ENCODE measurements around the gene SMURF1.

Gene SMURF1

DNA sequence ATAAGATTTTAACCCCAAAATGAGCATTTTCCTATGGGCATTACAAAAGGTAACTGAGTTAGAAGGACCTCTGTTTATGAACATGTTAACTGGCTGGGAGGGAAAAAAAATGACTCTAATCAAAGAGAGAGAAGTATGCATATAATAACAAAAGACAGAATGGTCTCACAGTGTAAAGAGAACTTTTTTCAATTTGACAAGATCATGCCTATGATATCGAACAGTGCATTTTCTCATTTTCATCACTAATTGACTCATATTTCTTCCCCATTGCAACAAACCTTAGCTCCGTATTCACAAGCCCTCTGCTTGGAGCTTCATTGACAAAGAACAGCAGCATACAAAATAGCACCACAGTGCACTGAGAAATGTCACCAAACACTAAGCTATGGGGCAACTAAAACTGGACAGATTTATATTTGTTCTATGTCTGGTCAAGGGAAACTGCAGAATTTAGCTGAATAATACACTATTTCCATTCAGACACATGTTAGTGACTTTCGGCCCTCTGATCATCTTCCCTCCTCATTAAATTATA lies 45.6 kb downstream of the SMURF1 start:
- no peak for DNase-seq (ENCODE audit: low read depth)

DNA sequence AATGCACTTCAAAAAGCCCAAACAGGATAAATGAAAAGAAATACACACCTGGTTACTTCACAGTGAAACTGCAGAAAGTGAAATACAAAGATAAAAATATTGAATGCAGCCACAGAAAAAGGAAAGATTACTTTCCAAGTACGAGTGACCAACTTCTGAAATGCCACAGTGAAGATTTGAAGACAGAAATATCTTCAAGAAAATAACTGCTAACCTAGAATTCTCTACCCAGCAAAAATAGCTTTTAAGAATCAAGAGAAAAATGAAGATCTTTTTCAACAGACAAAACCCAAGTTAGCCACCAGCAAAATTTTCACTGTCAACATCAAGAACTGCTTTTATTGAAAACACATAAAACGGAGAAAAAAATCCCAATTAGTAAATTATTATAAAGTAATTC lies 46.2 kb downstream of the SMURF1 start:
- DNase-seq (ENCODE audit: low read depth): no peak

DNA sequence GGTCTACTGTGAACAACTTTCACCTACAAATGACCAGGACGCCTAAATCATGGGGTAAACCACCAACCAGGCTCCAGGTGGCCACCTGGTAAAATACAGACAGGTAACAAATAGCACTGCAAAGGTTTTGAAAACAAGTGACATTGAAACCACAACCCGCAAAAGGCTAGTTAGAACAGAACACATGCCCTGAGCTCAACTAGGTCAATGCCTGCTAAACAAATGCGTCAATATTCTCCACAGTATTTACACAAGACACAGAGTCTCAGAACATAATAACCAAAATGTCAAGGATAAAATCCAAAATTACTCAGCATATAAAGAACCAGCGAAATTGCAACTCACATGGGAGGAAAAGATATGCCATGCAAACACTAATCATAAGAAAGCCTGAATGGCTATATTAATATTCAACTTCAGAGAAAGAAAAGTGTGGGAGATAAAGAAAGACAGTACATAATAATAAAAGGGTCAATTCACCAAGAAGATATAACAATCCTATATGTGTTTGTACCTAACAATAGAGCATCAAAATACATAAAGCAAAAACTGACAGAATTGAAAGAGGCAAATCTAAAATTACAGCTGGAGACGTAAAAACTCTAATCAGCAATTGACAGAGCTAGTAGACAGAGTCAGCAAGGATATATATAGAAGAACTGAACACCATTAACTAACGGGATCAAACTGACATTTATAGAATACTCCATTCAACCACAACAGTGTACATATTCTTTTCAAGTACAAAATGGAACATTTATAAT lies 47.6 kb downstream of the SMURF1 start:
- no peak for DNase-seq (ENCODE audit: low read depth)

DNA sequence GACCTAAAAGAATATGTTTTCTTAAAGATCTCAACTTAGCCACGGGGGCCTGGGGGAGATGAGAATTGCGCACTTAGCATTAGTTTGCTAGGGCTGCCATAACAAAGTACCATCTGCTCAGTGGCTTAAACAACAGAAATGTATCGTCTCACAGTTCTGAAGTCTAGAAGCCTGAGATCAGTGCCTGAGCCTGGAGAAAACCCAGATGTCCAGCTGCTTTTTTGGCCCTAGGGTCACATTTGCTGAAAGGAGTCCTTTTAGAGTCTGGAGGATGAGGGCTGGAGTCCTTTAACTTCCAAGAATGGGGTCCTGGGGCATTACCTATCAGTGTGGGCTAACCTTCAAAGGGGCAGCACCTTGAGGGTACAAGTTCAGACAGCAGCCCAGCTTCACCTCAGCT lies 48.2 kb downstream of the SMURF1 start:
- DNase-seq (ENCODE audit: low read depth): no peak

DNA sequence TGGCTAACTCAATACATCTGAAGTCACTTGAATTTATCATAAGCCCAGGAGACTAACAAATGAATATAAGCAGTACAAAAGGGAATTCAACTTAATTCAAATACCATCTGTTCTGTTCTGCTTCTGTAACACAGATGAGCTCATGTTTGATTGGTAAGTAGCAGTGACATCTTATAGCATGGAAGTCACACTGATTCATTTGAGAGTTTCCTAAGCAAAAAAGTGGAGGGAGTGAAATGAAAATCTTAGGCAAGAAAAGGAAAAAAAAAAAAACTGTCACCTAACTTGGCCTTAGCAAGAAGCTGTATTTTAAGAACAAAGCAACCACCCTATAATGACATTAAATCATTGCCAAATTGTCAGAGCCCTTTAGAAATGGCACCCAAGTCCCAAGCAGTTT lies 49.5 kb downstream of the SMURF1 start:
- no peak for DNase-seq (ENCODE audit: low read depth)

DNA sequence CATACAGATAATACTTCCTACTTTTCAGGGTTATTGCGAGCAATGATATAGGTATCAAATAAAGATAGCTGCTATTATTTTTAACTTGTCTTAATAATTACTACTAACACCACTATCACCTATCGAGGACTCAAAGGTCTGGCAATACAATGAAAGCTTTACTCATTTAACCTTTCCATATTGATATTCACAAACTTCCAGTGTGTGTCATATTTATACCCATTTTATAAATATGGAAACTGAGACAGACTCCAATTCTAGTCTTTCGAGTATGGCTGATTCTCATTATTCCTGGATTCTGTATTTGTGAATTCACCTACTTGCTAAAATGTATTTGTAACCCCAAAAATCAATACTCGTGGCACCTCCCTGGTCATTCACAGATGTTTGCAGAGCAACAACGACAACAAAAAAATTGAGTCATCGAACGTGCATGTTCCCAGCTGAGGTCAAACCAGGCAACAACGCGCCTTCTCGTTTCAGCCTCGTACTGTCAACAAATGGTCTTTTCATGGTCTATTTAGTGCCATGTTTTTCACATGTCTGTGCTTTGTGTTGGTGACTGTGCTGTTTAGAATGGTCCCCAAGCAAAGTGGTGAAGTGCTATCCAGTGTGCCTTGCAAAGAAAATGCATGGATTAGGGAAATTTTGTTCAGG lies 51.7 kb downstream of the SMURF1 start:
- no peak for DNase-seq (ENCODE audit: low read depth)

DNA sequence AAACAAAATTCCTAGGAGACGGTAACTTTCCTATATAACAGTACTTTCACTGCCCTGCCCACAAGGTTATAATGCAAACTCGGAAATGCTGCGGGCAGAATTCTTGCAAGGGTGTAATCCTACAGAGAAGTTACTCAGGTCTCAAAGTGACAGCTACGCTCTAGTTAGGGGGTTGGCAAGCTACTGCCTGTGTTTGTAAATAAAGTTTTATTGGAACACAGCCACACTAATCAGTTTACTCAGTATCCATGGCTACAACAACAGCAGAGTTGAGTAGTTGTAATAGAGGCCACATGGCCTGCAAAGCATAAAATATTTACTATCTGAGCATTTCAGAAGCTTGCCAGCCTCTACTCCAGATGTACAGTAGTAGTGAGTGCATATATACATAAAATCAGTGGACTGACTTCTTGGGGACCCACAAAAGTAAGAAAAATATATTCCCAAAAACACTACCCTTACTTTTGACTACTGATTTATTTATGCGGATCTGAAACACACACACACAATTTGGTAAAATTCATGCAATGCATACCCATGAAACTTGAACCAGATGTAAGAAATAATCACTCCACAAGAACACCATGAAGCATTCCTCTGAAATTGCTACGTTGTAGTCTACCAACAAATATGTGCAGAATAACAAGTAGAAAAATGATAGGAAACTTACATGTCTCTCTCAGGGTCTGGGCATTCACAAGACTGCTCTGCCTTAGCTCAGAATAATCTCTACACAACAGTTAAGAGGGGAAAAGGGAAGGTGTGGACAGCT lies 53.0 kb downstream of the SMURF1 start:
- DNase-seq (ENCODE audit: low read depth): no peak

DNA sequence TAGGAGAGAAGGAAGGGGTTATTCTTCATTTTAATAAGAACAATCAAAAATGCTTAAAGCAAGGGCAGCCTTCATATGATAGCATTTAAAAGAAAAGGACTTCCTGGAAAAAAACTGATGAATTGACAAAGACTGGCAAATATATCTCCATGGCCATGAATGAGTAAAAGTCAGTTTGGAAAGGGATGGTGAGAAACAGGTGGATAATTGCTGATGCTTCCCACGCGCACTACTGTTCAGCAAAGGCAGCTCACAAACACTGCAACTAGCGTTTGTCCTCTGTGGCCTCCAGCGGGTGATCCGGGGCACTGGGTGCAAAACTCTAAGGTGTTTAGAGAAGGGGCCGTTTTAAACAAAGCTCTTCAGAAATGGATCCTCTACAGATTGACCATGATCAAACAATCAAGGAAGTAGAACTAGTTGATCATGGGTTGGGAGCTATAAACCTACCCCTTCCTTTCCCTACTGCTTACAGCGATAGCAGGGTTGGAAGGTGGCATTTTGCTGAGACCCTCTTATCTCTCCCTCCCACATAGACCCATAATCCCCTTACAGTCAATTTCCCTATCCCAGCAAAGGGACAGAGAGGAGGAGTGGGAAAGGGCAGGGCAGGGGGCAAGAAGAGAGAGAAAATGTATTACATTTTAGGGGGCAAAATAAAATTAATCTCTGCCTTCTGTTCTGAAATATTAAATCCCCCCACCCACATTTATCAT lies 53.8 kb downstream of the SMURF1 start:
- no peak for DNase-seq (ENCODE audit: low read depth)

DNA sequence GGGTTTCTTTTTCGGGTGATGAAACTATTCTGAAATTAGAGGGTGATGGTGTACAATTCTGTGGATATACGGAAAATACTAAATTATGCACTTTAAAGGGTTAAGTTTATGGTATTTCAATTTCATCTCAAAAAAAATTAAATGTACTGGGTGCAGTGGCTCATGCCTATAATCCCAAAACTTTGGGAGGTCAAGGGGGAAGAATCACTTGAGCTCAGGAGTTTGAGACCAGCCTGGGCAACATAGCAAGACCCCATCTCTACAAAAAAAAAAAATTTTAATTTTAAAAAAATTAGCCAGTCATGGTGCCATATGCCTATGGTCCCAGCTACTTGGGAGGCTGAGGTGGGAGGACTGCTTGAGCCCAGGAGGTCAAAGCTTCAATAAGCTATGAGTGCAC lies 57.0 kb downstream of the SMURF1 start:
- no peak for DNase-seq (ENCODE audit: low read depth)

DNA sequence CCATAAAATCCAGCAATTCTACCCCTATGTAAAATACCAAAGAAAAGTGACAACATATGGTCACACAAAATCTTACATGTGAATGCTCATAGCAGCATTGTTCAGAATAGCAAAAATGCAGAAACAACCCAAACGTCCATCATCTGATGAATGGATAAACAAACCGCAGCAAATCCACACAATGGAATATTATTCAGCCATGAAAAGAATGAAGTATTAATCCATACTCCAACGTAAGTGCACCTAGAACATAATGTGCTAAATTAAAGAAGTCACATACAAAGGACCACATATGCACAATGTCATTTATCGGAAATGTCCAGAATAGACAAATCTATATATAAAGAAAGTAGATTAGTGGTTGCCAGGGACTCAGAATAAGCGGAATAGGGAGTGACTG lies 57.4 kb downstream of the SMURF1 start:
- DNase-seq (ENCODE audit: low read depth): no peak

DNA sequence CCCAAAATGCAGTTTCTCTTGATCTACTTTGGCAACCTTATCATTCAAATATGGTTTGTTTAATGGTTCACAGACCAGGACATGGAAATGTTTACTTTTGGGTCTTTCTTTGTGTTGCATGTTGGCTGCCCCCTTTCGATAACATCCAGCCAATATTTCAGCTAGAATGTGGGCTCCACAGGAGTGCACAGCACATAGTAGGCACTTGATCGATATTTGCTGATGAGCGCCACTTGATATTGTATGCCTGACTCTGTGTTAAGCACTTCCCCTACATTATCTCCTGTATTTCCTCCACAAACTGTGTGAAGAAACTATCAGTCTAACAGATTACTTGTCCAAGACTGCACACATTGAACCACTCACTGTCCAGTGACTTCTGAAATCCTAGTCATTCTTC lies 60.2 kb downstream of the SMURF1 start:
- DNase-seq (ENCODE audit: low read depth): no peak

DNA sequence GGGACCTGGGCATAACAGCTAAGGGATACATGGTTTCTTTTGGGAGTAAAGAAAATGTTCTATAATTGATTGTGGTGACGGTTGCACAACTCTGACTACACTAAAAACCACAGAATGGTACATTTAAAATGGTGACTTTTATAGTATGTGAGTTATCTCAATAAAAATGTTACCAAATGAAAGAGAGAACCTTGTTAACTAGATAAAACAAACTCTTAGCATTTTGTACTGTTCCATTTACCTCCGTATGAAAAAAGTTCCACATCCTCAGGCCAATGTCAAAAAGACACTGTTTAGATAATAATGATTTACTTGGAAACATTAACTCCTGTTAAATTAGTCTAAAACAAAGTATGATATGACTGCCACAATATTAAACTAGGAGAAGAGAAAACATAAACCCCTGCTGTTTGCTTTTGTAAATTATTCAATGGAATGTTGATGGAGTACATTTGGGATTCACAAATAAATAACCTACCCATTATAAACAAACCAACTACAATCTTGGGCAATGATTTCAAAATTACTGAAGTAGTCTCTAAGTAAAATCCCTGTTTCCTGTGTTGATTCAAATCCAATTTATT lies 60.7 kb downstream of the SMURF1 start:
- no peak for DNase-seq (ENCODE audit: low read depth)

DNA sequence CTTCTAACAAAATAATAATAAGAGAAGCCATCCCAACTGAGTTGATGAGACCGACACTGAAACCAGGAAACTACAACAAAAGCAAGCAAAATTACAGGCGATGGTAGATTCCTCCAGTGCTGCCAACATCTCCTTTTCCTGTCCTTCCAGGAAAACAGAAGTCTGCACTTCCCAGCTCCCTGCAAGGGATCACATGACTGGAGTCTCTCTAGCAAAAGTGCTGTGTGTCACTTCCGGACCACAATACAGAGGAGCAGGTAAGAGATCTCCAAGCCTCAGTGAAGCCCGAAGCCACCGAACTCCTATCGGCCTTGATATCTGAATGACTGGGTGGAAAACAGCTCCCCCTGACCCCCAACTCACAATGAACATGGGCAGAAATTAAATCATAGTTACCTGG lies 63.2 kb downstream of the SMURF1 start:
- DNase-seq (ENCODE audit: low read depth): no peak

DNA sequence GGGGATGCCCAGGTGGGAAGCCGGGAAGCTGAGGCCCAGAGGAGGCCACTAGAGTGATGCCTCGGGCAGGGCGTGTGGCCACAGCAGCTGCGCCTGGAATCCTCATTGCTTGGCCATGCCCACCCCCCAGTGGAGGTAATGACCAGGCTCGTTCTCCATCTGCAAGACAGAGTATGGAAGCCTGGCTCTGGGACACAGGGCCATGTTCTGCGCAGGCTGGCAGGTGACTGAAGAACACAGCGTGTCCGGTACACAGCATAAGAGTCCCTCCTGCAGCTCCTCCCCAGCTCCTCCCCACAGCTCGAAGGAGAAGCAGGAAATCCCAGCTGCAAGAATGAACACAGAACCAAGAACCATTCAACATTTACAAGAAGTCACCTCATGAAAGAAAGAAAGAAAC lies 64.8 kb downstream of the SMURF1 start:
- DNase-seq (ENCODE audit: low read depth): no peak

DNA sequence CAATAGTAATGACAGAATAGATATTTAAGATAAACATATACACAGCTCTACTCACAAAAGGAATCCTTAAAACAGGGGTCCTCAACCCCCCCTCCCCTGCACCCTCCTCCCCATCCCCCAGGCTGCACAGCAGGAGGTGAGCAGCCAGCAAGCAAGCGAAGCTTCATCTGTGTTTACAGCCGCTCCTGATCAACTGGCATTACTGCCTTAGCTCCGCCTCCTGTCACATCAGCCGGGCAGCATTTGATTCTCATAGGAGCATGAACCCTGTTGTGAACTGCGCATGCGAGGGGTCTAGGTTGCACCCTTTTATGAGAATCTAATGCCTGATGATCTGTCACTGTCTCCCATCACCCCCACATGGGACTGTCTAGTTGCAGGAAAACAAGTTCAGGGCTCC lies 65.5 kb downstream of the SMURF1 start:
- no peak for DNase-seq (ENCODE audit: low read depth)

DNA sequence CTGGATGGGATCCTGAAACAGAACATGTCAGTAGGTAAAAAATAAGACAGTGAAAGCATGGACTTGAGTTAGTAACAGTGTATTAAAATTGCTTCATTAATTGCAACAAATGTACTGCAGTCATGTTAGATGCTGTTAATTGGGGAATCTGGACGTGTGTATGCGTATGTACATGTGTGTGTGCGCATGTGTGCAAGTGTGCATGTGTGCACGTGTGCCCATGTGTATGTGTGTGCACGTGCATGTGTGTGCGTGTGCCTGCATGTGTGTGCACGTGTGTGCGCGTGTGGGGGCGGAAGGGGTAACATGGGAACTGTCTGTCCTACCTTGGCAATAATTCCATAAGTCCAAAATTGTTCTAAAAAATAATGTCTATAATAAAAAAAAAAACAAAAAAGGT lies 67.3 kb downstream of the SMURF1 start:
- DNase-seq (ENCODE audit: low read depth): no peak

DNA sequence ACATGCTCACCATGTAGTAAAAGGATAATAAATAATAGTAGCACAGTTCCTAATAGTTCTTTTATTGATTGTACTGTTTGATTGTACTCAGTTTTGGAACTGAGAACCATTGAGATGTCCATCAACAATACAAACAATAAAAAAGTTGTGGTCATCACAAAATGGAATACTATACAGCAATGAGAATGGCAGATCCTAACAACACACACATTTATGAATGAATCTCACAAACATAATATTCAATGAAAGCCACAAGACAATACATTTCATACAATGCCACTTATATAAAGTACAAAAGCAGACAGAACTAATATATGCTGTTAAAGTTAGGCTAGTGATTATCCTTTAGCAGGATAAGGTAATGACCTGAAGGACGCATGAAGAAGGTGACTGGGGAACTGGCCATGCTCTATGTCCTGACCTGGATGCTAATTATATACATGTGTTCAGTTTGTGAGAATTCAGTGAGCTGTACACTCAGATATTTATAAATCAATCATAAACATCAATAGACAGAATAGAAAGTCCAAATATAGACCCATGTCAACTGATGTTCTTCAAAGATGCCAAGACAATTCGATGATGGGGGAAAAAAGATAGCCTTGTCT lies 70.0 kb downstream of the SMURF1 start:
- DNase-seq (ENCODE audit: low read depth): no peak

DNA sequence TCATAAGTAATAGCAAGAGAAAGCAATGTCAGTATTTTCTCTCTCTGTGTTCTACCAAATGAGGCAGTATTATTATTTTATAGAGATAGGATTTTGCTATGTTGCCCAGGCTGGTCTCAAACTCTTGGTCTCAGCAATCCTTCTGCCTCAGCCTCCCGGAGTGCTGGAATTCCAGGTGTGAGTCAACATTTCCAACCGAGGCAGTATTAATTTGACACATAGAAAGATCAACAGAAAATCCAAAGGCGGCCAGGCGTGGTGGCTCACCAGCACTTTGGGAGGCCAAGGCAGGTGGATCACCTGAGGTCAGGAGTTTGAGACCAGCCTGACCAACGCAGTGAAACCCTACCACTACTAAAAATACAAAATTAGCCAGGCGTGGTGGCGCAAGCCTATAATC lies 71.8 kb downstream of the SMURF1 start:
- no peak for DNase-seq (ENCODE audit: low read depth)

DNA sequence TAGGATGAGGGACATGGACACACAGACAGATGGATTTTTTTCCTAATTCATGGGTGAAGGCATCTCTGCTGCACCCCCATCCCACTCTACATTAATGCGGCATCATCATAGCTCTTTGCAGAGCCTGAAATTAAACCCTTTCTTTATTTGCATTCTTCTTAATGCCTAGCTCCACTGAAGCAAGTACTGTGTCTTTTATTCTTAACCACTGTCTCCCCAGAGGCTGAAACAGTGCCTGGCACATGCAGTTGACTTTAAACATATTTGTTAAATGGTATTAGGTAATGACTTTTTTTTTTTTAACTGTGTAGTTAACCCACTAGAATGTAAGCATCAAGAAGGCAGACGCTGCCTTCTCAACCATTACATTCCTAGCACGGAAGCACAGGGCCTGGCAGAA lies 73.5 kb downstream of the SMURF1 start:
- DNase-seq (ENCODE audit: low read depth): no peak

DNA sequence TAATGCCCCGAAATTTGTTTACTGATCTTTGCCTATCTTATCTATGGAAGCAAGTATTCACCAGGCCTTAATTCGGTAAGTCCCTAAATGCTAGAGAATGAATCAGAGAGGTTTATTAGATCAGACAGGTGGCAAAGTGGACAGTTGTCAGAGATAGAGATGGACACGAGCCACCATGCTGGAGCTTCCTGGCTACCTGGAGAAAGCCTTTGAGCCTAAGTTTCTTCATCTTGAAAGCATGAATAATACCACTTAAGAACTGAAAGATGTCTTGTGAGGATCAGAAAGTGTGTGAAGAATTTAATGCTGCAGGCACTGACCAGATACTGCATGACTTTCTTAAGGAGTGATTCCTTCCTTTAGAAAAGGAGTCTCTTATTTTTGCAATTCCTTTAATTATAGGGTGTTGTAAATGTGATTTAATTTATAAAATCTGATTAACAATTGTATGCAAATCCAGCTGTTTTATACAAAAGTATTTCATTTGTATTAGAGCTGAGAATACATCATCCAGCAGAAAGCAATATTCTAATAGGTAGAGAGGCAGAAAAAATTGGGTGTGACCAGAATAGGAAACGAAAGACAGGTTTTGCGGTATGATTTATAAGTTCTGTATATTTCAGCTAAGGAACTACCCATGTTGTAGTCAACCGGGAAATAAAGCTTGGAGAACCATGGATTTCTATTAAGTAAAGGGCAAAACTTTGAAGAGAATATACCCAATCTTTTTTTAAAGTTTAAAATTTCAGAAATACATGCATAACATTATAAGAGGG lies 82.7 kb downstream of the SMURF1 start:
- DNase-seq (ENCODE audit: low read depth): no peak

DNA sequence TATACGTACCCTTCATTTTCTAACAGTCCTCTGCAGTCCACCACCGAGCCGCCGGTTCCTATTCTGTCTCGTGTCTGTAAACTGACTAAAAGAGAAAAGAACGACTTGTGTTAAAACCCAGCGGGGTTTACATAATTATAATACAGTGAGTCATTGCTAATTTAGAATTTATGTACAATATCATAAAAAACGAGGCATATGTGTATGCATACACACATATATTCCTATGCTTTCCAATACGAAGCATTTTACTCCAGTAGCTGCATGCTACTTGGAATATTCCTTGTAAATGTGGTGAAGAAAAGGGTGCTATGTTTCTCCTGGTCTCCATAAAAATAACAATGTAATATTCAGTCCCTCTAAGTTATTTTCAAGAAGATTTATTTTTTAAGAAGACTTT lies 89.1 kb downstream of the SMURF1 start:
- no peak for DNase-seq (ENCODE audit: low read depth)

Data from stimulated activated CD4-positive, alpha-beta T cell treated with anti-CD3 and anti-CD28 coated beads, Interleukin-2, amount 100 ng/mL, for 4 hours (primary cell).